GM12878 (cell line): ENCODE results near the gene SSRP1. TPM values are rescaled to one million over a fixed set of nuclear protein-coding genes. Genes with fewer than 3 reads are reported as not detected.

Source experiments
- ATAC-seq: fragments of 200-7000 bp; cut with Tn5 transposase; 3 replicates; pipeline ENCODE4 v1.9.1; 2020; ENCODE audit warnings: mild to moderate bottlenecking, moderate library complexity
- BruUV-seq: library from RNA; stranded (reverse); fragments of 400-500 nt; replicated peaks from 2 replicates; lab custom pipeline; 2021; lab: Mats Ljungman, UMichigan
- CTCF ChIA-PET: fragments of 300-600 bp; sonication (Branson Sonifier 250); formaldehyde crosslinking; extraction: SDS; loops from one replicate; lab custom pipeline; 2021; ENCODE audit warnings: inconsistent platforms; lab: Yijun Ruan, JAX
- POLR2A ChIA-PET: fragments of 350-600 bp; formaldehyde crosslinking; extraction: SDS; loops from one replicate; lab custom pipeline; 2021; ENCODE audit warnings: inconsistent platforms; lab: Charles Lee
- RAD21 ChIA-PET: fragments of 300-600 bp; sonication (Branson Sonifier 250); formaldehyde crosslinking; loops from one replicate; lab custom pipeline; 2023; ENCODE audit warnings: antibody characterized with exemption; ENCODE audit not compliant: unreplicated experiment; lab: Charles Lee
- SMC1A ChIA-PET: fragments of 300-600 bp; sonication (Branson Sonifier 250); formaldehyde crosslinking; loops from one replicate; lab custom pipeline; 2023; ENCODE audit not compliant: unreplicated experiment, uncharacterized antibody; lab: Charles Lee
- DNase-seq: peaks from one replicate; pipeline ENCODE4 v3.0.0-alpha.2; 2011; ENCODE audit warnings: low read depth, low spot score
- FAIRE-seq: peaks from 3 replicates; lab custom pipeline; 2011; peaks lifted over from hg19 to GRCh38; lab: Jason Lieb, UNC
- H2AFZ ChIP-seq: 2 replicates; pipeline ENCODE4 v1.6.0; 2011; ENCODE audit warnings: low read depth, low read length, control low read depth; ENCODE audit not compliant: control insufficient read depth
- H3K27ac ChIP-seq: 2 replicates; pipeline ENCODE4 v1.5.1; 2011; ENCODE audit warnings: control low read depth; ENCODE audit not compliant: control insufficient read depth, insufficient read depth
- H3K27me3 ChIP-seq, 2 experiments: replicated peaks in 1 of 2; 2 replicates each; pipeline versions ENCODE4 v1.6.0 to v1.6.1; 2011; ENCODE audit warnings: low read length in 1 of 2; ENCODE audit not compliant: control insufficient read depth in 2 of 2, insufficient read depth in 2 of 2
- H3K36me3 ChIP-seq, 2 experiments: 2 replicates each; pipeline ENCODE4 v1.5.1; 2011; ENCODE audit warnings: low read length in 1 of 2; ENCODE audit not compliant: control insufficient read depth in 2 of 2, insufficient read depth in 2 of 2
- H3K4me1 ChIP-seq: 2 replicates; pipeline ENCODE4 v1.6.1; 2011; ENCODE audit warnings: mild to moderate bottlenecking, low read length, moderate library complexity, mixed read lengths; ENCODE audit not compliant: control insufficient read depth, insufficient read depth
- H3K4me2 ChIP-seq: 2 replicates; pipeline ENCODE4 v1.6.0; 2011; ENCODE audit warnings: control low read depth; ENCODE audit not compliant: control insufficient read depth, insufficient read depth
- H3K4me3 ChIP-seq: fragments of 200-600 bp; sonication (generic); 2 replicates; pipeline ENCODE4 v1.5.1; 2016
- H3K79me2 ChIP-seq: 2 replicates; pipeline ENCODE4 v1.6.0; 2011; ENCODE audit warnings: low read length; ENCODE audit not compliant: control insufficient read depth, insufficient read depth
- H3K9ac ChIP-seq: 2 replicates; pipeline ENCODE4 v1.8.0; 2011; ENCODE audit warnings: low read length, control low read depth, mixed read lengths; ENCODE audit not compliant: control insufficient read depth, insufficient read depth
- H3K9me3 ChIP-seq: replicated peaks from 3 replicates; pipeline ENCODE4 v1.5.1; 2011; ENCODE audit warnings: mild to moderate bottlenecking, low read length; ENCODE audit not compliant: control insufficient read depth, insufficient read depth
- H4K20me1 ChIP-seq: 2 replicates; pipeline ENCODE4 v1.6.0; 2011; ENCODE audit not compliant: control insufficient read depth, insufficient read depth
- CEBPZ ChIP-seq: fragments of 150-350 bp; IDR thresholded peaks from 2 replicates; pipeline ENCODE4 v1.6.1; 2016; ENCODE audit warnings: low read depth, low read length
- CHD4 ChIP-seq: fragments of 200-600 bp; sonication (generic); IDR thresholded peaks from 2 replicates; pipeline ENCODE4 v1.6.1; 2016; ENCODE audit warnings: mild to moderate bottlenecking
- NBN ChIP-seq: fragments of 450-650 bp; IDR thresholded peaks from 2 replicates; pipeline ENCODE4 v1.6.1; 2016
- REST ChIP-seq: IDR thresholded peaks from 2 replicates; pipeline ENCODE4 v1.6.1; 2012; ENCODE audit warnings: mild to moderate bottlenecking, low read depth, low read length
- in situ Hi-C: fragments of 300-500 bp; cut with MboI; formaldehyde crosslinking; loops from 9 replicates; pipeline ENCODE4 v1.14.3; 2018; ENCODE audit warnings: mixed read lengths
- intact Hi-C: fragments of 100-400 bp; cut with micrococcal nuclease; formaldehyde crosslinking; loops from one replicate; pipeline ENCODE4 v1.14.2; 2022; ENCODE audit not compliant: unreplicated experiment
- polyA plus RNA-seq, 11 experiments: library from polyadenylated mRNA; depleted of rRNA in 4 of 11; unstranded in 6 of 11; stranded (reverse) in 5 of 11; fragments of >200 nt; fragmentation: Nextera tagmentation in 4 of 11; fragmentation: Illumina TruSeq in 1 of 11; extraction: Ambion mirVana in 4 of 11; extraction: Trizol in 1 of 11; gene quantifications; 1 replicate in 1 of 11; 2 replicates in 10 of 11; pipeline versions ENCODE4 v1.2.1 to v1.2.3, GENCODE V29; 2011 to 2016; ENCODE audit warnings: inconsistent platforms in 2 of 11, missing spikeins in 2 of 11, low read depth in 1 of 11
- total RNA-seq, 4 experiments: library from RNA; depleted of rRNA in 3 of 4; stranded (reverse); fragments of >200 nt in 3 of 4; fragmentation: Illumina TruSeq in 1 of 4; extraction: Trizol in 1 of 4; gene quantifications; 2 replicates each; pipeline versions ENCODE4 v1.2.1 to v1.2.3, GENCODE V29; 2013 to 2021

Gene SSRP1
- total and polyA plus RNA-seq, 10 of the 15 experiments (the other 5 are each of a cell fraction or from before 2014, with no cell fraction given) = 73.6 to 279 (median 138) TPM

GRCh38 chr11:57378186-57378585 is 42.5 kb upstream of the SSRP1 start:
- H3K9me3 ChIP-seq = no peaks in the 10 kb centered on the region
- no peak for ATAC-seq
- H3K27ac ChIP-seq = no peak overlapping the region
- H3K9ac ChIP-seq = no peak overlapping the region
- CTCF ChIA-PET = no interaction called here
- no peak overlapping the region for H3K4me2 ChIP-seq
- SMC1A ChIA-PET = no interaction called here
- intact Hi-C loops = no loop called here
- no peak for TF ChIP-seq CEBPZ
- TF ChIP-seq NBN = no peak
- no peak for TF ChIP-seq CHD4
- no peak for TF ChIP-seq REST
- RAD21 ChIA-PET = no interaction called here
- POLR2A ChIA-PET = no interaction called here
- no peak overlapping the region for H3K4me3 ChIP-seq
- in situ Hi-C loops = no loop called here
- no peaks in the 10 kb centered on the region for H4K20me1 ChIP-seq
- no peaks in the 10 kb centered on the region for H3K36me3 ChIP-seq
- no peaks in the 10 kb centered on the region for H3K4me1 ChIP-seq
- H3K79me2 ChIP-seq = no peaks in the 10 kb centered on the region
- no peaks in the 10 kb centered on the region; a peak in 1 of 4 replicates for H3K27me3 ChIP-seq
- no TSS peak for BruUV-seq
- no peak overlapping the region for H2AFZ ChIP-seq
- FAIRE-seq = no peak
- no peak for DNase-seq
